CD1c-positive myeloid dendritic cell (primary cell): ENCODE results near the gene PSMD10.

Experiments
- DNase-seq: peaks from one replicate; pipeline ENCODE4 v3.0.0-alpha.2; 2016; ENCODE audit errors: extremely low spot score

PSMD10 gene

GRCh38 chrX:108091264-108091877 lies at the start of gene PSMD10, which contains the start of gene ATG4A:
Gene PSMD10 (minus strand): TSS chrX:108091542. CDS start chrX:108091520, 22 bp downstream.
Gene ATG4A (plus strand): TSS chrX:108091778. CDS start chrX:108091827, 49 bp downstream.
- peak; percentile 95 for DNase-seq

DNA sequence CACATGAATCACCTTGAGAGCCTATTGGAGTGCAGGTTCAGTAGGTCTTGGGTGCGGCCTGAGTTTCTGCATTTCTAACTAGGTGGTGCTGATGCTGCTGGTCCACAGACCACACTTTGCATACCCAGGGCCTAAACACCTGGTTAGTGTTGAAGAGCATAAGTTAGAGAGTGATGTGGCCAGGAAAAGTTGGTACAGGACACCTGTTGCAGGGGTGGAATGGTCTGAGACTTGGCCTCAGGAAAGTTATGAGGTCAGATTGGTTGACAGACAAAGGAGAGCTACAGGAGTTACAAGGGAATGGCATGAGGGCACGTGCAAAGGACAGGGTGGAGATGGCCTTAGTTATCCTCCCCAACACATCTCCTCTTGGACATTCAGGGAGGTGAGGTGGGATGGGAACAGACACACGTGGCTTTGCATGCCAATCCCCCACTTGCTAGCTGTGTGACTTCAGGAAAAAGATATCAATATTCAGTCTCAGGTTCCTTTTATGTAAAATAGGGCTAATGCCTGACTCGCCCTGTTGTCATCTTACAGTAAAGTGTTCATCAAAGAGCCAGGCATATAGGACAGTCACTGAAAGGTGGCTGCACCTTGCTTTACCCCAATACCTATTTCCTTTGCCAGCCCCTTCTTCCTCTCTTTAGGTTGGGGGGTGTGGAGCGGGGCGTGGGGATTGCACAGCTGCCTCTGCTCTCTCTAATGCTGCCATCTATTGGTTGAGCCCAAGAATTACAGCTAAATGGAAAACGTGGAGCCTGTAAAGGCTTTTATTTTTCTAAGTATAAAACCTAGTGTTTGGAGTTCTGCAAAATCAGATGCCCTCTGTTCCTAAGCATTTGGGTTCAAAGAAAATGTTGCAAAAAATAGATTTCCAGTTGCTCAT lies 47.7 kb upstream of the PSMD10 start:
- DNase-seq, result no peak

DNA sequence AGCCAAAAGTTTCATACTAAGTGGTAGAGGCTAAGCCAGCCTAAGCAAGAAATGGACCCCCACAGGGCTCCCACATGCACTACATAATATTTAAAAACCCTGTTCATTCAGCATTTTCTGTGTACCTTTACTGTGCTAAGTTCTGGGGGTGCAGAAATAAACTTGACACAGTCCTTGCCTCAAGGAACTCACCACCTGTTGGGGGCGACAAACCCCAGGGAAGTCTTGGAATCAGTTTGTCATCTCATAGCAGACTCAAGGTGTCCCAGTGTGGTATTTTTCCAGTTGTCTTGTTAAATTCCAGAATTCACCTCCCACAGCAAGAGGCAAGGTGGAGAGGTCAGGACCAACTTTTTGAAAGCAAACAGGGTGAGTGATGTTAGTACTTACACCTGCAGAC lies 43.4 kb upstream of the PSMD10 start:
- DNase-seq, result no peak

DNA sequence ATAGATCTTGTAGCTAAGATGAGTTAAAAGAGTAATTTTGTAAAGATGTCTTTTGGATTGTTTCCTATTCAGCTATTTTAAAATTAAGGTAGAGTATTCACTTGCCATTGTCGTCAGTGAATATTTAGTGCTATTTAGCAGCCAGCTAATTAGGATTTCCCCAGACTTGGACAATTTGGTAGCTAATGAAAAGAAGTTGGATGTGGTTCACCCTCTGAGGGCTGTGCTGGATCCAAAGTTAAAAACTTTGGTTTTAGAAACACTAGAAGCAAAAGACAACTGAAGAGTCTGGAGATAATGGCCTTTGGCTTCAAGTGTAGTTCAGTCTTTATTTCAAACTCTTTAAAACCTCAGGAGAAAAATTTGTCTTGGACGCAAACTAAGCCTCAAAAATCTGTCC lies 41.5 kb upstream of the PSMD10 start:
- DNase-seq, result no peak

GRCh38 chrX:108132034-108132433 lies 40.7 kb upstream of the PSMD10 start:
- no peak for DNase-seq

DNA sequence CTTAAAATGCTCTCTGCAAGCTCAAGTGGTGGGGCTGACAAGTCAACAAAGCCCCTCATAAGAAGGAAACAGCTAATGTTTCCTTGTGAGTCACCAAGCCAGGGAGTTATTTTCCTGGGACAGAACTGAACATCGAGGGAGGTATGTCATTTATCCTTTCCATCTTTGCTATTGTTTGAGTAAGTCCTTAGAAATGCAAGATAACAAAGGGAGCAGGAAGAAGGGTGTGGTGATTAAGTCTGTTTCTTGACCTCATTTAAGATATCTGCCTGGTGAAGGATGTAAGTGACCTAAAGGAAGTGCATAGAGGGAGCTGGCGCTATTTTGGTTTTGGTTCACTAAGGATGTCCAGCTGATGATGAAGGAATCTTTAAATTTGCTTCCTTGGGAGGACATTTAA lies 40.1 kb upstream of the PSMD10 start:
- no peak for DNase-seq

- DNase-seq, result no peak
Measured at GRCh38 chrX:108130889-108131288, 39.5 kb upstream of the PSMD10 start.

DNA sequence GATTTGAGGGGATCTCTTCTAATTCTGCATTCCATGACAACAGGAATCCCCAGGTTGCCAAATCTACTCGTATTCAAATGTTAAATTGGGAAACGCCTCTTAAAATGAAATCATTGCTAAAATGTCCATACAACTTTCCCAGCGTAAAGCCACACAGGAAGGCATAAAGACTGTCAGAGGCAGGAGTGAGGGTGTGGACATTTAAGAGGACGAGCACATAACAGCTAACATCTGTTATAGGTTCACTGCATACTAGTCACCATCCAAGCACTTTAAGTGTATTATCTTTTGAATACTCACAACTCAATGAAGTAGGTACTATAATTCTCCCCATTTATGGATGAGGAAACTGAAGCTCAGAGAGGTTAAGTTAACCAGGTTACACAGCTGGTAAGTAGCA lies 35.8 kb upstream of the PSMD10 start:
- no peak for DNase-seq

DNA sequence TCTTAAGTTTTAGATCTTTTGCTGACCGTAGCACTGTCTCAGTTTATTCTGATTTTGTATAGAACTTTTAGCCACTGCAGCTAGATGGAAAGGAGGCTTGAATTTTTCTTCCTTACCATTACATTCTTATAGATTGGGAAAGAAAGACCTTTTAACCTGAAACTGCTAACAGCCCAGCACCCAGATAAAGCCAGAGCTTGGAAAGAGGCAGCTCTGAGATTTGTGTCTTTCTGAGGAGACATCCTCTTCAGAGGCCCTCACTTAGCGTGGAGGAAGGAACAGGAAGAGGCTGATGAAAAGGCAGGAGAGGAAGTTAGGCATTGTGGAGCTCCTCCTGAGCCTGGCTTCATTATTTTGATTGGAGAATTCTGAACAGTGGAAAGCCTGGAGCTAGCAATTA lies 35.3 kb upstream of the PSMD10 start:
- no peak for DNase-seq

- DNase-seq, result no peak
Measured at GRCh38 chrX:108123591-108124366, 32.4 kb upstream of the PSMD10 start.

- DNase-seq, result no peak
Measured at GRCh38 chrX:108122748-108123147, 31.4 kb upstream of the PSMD10 start.

DNA sequence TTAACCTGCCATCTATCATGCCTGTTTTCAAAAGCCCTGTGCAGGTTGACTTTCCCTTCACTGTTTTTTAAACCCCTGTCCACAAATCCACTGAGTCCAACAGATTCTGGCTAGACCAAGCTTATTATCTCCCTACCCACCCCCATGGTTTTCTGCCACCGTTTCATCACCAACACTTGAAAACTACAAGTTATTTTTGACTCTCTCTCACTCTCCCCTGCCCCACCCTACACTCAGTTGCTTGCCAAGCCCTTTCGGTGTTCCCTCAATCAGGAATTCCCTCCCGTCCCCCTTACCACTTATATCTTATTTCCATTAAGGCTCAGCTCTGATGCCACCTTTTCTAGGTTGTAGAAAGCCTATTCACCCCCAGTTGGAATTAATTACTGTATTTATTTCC lies 29.9 kb upstream of the PSMD10 start:
- DNase-seq, result no peak

DNA sequence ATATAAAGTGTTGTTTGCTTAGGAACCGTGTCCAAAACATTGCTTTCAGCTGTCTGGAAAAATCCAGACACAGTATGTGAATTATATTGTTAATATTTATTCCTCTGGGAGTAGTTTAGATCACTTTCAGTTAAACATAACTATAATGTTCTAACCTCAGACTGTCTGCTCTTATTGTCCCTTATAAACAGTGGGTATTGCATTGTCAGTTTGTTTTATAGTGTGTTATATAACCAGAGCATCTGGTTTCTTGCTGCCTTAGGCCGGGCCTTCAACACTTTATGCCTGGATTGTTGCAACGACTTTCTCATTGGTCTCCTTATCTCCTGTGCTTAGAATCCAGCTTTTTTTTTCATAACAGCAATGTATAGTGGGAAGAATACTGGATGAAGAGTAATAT lies 26.6 kb upstream of the PSMD10 start:
- DNase-seq, result no peak

DNA sequence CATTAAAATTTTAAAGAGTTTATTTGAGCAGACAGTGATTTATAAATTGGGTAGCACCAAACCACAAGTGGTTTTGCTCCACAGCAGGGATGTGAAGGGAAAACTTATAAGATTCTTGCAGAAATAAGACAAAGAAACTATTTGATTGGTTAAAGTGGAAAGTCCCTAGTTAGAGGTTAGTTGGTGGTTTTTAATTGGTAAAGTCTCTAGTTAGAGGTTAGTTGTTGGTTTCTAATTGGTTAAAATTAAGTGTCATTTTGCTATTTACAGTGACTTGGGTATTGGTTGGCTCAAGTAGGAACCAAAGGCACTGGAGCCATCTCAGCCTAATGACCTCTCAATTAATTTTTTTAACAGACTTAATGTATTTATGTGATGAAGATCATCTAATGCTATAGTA lies 23.2 kb upstream of the PSMD10 start:
- no peak for DNase-seq

- no peak for DNase-seq
Measured at GRCh38 chrX:108105473-108105872, 14.1 kb upstream of the PSMD10 start.

DNA sequence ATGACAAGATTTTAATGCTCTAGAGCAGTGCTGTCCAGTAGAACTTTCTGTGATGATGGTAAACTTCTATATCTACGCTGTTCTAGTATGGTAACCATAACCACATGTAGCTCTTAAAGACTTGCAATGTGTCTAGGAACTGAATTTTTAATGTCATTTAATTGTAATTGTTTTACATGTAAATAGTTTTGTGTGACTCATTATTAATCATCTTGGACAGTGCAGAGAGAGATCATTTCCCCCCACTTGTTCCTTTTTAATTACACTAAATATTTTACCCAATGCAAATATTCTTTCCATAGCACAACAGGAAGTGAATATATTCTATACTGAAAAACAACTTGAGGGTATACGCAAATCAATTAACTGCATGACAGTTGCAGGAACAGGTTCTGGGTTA lies 6.0 kb upstream of the PSMD10 start:
- no peak for DNase-seq

GRCh38 chrX:108091878-108092291 lies 543 bp upstream of the PSMD10 start:
- DNase-seq, result no peak

- DNase-seq, result peak; percentile 1
Measured at GRCh38 chrX:108090491-108091263, 665 bp downstream of the PSMD10 start.

GRCh38 chrX:108088511-108088910 lies 2.8 kb downstream of the PSMD10 start:
- DNase-seq, result no peak

GRCh38 chrX:108087792-108088191 lies 3.5 kb downstream of the PSMD10 start:
- DNase-seq, result no peak

DNA sequence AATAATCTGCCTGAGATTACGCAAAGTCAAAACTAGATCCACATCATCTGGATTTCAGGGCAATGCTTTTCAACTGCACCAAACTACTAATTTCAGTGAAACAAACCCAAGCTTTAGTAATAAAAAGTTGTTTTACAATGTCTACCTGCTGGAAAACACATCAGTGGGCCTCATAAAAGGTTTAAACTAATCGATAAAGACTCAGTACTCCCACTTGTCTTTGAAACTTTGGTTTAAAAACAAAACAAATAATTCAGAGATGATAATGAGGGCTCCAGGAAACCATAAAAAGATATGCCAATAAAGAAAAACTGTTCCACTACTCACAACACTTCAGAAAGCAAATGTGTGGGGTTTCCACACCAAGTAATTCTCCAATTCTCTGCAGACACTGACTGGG lies 10.2 kb downstream of the PSMD10 start:
- no peak for DNase-seq

- no peak for DNase-seq
Measured at GRCh38 chrX:108072746-108073145, 18.6 kb downstream of the PSMD10 start.
